Measurements from ENCODE around the gene CLDN4.
"Not testable (repeated sequence)": the region's sequence is repeated elsewhere in the genome, so short reads cannot be mapped to it uniquely, and the experiment has no call there.

GRCh38 chr7:73787786-73788048 is 43.1 kb upstream of the CLDN4 start:
- TF ChIP-seq CTCF, POLR2A (IDR thresholded peaks at IDR 0.05): not testable (repeated sequence)

Measured in stomach (tissue), 4 donors.